Measurements from ENCODE around the gene MLH1. TPM values are rescaled to one million over a fixed set of nuclear protein-coding genes. Genes with fewer than 3 reads are reported as not detected.

The MLH1 gene
- total RNA-seq, 1 experiment from 2014 or later = 47.2 TPM

- CTCF ChIA-PET = no interaction called here
- no peak for ATAC-seq
- Mint-ChIP-seq H3K4me1 (no peaks in the 10 kb centered on the region), H3K27ac (no peak overlapping the region), H3K4me3 (no peak overlapping the region), H3K36me3 (peaks cover 76% of the 10 kb centered on the region), H3K27me3 (ENCODE audit: low read depth) (no peaks in the 10 kb centered on the region), H3K9me3 (no peaks in the 10 kb centered on the region)
- POLR2A ChIA-PET = no interaction called here
- no peak for DNase-seq (ENCODE audit: low spot score)
- no peak for TF ChIP-seq ESRRA (CRISPR knock-in tag; IDR thresholded peaks at IDR 0.05; ENCODE audit: borderline replicate concordance)
- TF ChIP-seq IRF1 (CRISPR knock-in tag; IDR thresholded peaks at IDR 0.05) = no peak
- no peak for TF ChIP-seq ATF3 (CRISPR knock-in tag; conservative IDR thresholded peaks at IDR 0.05)
- TF ChIP-seq ZNF396 (CRISPR knock-in tag; IDR thresholded peaks at IDR 0.05; ENCODE audit: borderline replicate concordance) = no peak
- TF ChIP-seq ELF4 (CRISPR knock-in tag; IDR thresholded peaks at IDR 0.05; ENCODE audit: low read depth) = no peak
- TF ChIP-seq FOXP4 (CRISPR knock-in tag; IDR thresholded peaks at IDR 0.05) = no peak
- no peak for TF ChIP-seq ATF6 (CRISPR knock-in tag; IDR thresholded peaks at IDR 0.05)
- no peak for TF ChIP-seq ATF1 (CRISPR knock-in tag; IDR thresholded peaks at IDR 0.05)
- no peak for TF ChIP-seq RORB (CRISPR knock-in tag; IDR thresholded peaks at IDR 0.05)
- no peak for TF ChIP-seq KAT7 (CRISPR knock-in tag; IDR thresholded peaks at IDR 0.05; ENCODE audit: borderline replicate concordance)
- no peak for TF ChIP-seq CREM (CRISPR knock-in tag; IDR thresholded peaks at IDR 0.05)
- no peak for TF ChIP-seq ZNF281 (CRISPR knock-in tag; IDR thresholded peaks at IDR 0.05)
- no peak for TF ChIP-seq NFE2L1 (CRISPR knock-in tag; IDR thresholded peaks at IDR 0.05)
- TF ChIP-seq SMAD3 (CRISPR knock-in tag; IDR thresholded peaks at IDR 0.05; ENCODE audit: borderline replicate concordance) = no peak
- TF ChIP-seq ZNF416 (CRISPR knock-in tag; IDR thresholded peaks at IDR 0.05) = no peak
- no peak for TF ChIP-seq NR1H2 (CRISPR knock-in tag; IDR thresholded peaks at IDR 0.05)
These were observed 24.4 kb downstream of the MLH1 start for GRCh38 chr3:37017683-37018082.

GRCh38 chr3:37024092-37024491, 30.8 kb downstream of the MLH1 start:
- ChIA-PET POLR2A (no interaction called here), CTCF (interaction anchor here (1.1 kb wide), 1 partner anchor 190 kb away, joined by 4 read pairs; no protein-coding TSS in a partner anchor)
- no peaks in the 10 kb centered on the region for H3K4me1 Mint-ChIP-seq
- no peak for DNase-seq (ENCODE audit: low spot score)
- peaks cover 11% of the 10 kb centered on the region for H3K9me3 Mint-ChIP-seq
- H3K36me3 Mint-ChIP-seq = peaks cover 89% of the 10 kb centered on the region
- no peak overlapping the region for H3K4me3 Mint-ChIP-seq
- H3K27ac Mint-ChIP-seq = no peak overlapping the region
- ATAC-seq = no peak
- H3K27me3 Mint-ChIP-seq (ENCODE audit: low read depth) = no peaks in the 10 kb centered on the region
- TF ChIP-seq CREB1 (CRISPR knock-in tag; IDR thresholded peaks at IDR 0.05) (no peak), FOXK1 (CRISPR knock-in tag; IDR thresholded peaks at IDR 0.05) (no peak), CREM (CRISPR knock-in tag; IDR thresholded peaks at IDR 0.05) (no peak), TCF7 (CRISPR knock-in tag; IDR thresholded peaks at IDR 0.05; ENCODE audit: low read depth) (no peak), ZNF317 (CRISPR knock-in tag; IDR thresholded peaks at IDR 0.05; ENCODE audit: borderline replicate concordance, low read depth) (no peak), ERG (CRISPR knock-in tag; IDR thresholded peaks at IDR 0.05) (no peak), RELA (CRISPR knock-in tag; IDR thresholded peaks at IDR 0.05; ENCODE audit: borderline replicate concordance) (no peak)

Measured in WTC11 (cell line).